Heart left ventricle (tissue), 16 donors: ENCODE measurements around the gene SORL1. TPM values are rescaled to one million over a fixed set of nuclear protein-coding genes. Genes with fewer than 3 reads are reported as not detected.
"Not testable (repeated sequence)": the region's sequence is repeated elsewhere in the genome, so short reads cannot be mapped to it uniquely, and the experiment has no call there.

Source experiments
- ATAC-seq, 4 donors: fragments of 200-7000 bp; cut with Tn5 transposase; one replicate each; pipeline ENCODE4 v1.9.1; 2020 to 2022; ENCODE audit warnings: moderate library complexity in 4 of 4, mild to moderate bottlenecking in 3 of 4, moderate number of reproducible peaks in 1 of 4
- DNase-seq, 5 donors: peaks; one replicate each; pipeline ENCODE4 v3.0.0-alpha.2; 2020
- H3K27ac ChIP-seq, 12 donors: fragments of 200-600 bp; sonication (generic) in 4 of 12; one replicate each; pipeline versions ENCODE4 v1.5.0 to v1.8.0; 2016 to 2022; ENCODE audit warnings: mild to moderate bottlenecking in 2 of 12
- H3K27me3 ChIP-seq, 9 donors: fragments of 200-600 bp; sonication (generic) in 2 of 9; one replicate each; pipeline versions ENCODE4 v1.5.1 to v1.8.0; 2016 to 2022; ENCODE audit warnings: mild to moderate bottlenecking in 3 of 9
- H3K36me3 ChIP-seq, 9 donors: fragments of 200-600 bp; sonication (generic) in 2 of 9; one replicate each; pipeline versions ENCODE4 v1.5.0 to v1.8.0; 2018 to 2022; ENCODE audit warnings: mild to moderate bottlenecking in 2 of 9
- H3K4me1 ChIP-seq, 12 donors: fragments of 200-600 bp; sonication (generic) in 4 of 12; one replicate each; pipeline versions ENCODE4 v1.5.0 to v1.8.0; 2016 to 2022; ENCODE audit warnings: mild to moderate bottlenecking in 3 of 12
- H3K4me3 ChIP-seq, 12 donors: fragments of 200-600 bp; sonication (generic) in 4 of 12; one replicate each; pipeline versions ENCODE4 v1.5.0 to v1.8.0; 2017 to 2022; ENCODE audit warnings: mild to moderate bottlenecking in 9 of 12, moderate library complexity in 4 of 12
- H3K9me3 ChIP-seq, 12 donors: fragments of 200-600 bp; sonication (generic) in 4 of 12; one replicate each; pipeline versions ENCODE4 v1.5.0 to v1.8.0; 2016 to 2022; ENCODE audit warnings: mild to moderate bottlenecking in 1 of 12
- CTCF ChIP-seq, 12 donors: fragments of 200-600 bp; sonication (generic) in 4 of 12; IDR thresholded peaks; one replicate each; pipeline versions ENCODE4 v1.5.0 to v1.8.0; 2018 to 2022; ENCODE audit warnings: antibody characterized with exemption in 12 of 12, mild to moderate bottlenecking in 5 of 12
- POLR2A ChIP-seq, 2 donors: fragments of 450-650 bp; IDR thresholded peaks; one replicate each; pipeline ENCODE4 v1.6.1; 2017; ENCODE audit warnings: antibody characterized with exemption in 2 of 2, mild to moderate bottlenecking in 2 of 2, moderate library complexity in 2 of 2
- WGBS, 4 donors: extraction: QIAGEN DNeasy Blood & Tissue Kit in 2 of 4; methylation state at CpG; one replicate each; pipeline versions ENCODE4 v1.1.5 to v1.1.7; 2013 to 2018; 5-methylcytosine and 5-hydroxymethylcytosine counted together
- intact Hi-C, 10 donors: fragments of 100-400 bp; cut with DNase I; formaldehyde crosslinking; loops; one replicate each; pipeline versions ENCODE4 v1.11.1 to v1.14.2; 2022
- polyA plus RNA-seq, 2 donors: library from polyadenylated mRNA; stranded (reverse); fragments of 200-250 nt; gene quantifications; one replicate each; pipeline ENCODE4 v1.2.3, GENCODE V29; 2013
- total RNA-seq, 9 donors: library from RNA; depleted of rRNA in 2 of 9; stranded (reverse); fragments of >200 nt in 2 of 9; fragmentation: NEBNext Ultra II Directional in 3 of 9; extraction: Animal tissue kit (Norgen Biotek cat#: 25700) in 3 of 9; gene quantifications; one replicate each; pipeline versions ENCODE4 v1.1.0 to v1.2.4, GENCODE V29; 2016 to 2023
- donor health status: ischemic (EF 13 %, LVEDD 7.1; RV severe dilation, severe dysfunction).
- donor health status: healthy with polysubstance abuse.
- donor health status: DM: no; HTN: yes; CAD: no.
- donor health status: DM: no; HTN: no; CAD: no.
- donor health status: ischemic (EF 25% LVEDD 6.9; RV normal size, moderate dysfunction).
- donor health status: ischemic (EF 25% LVEDD 5.7; RV mildly dilated, moderate dysfunction).
- donor health status: healthy.
- donor health status: DM: yes; HTN: yes; CAD: no.
- donor health status: ischemic (EF 35%, LVEDD 5.7; RV mildly dilated, moderate dysfunction).
- donor health status: nonischemic (EF 11% LVEDD 7.7; RV severe dilation, severe dysfunction).
- donor health status: DM: yes; HTN: yes; CAD: no.
- donor health status: PGD.
- donor health status: ischemic (EF 29% LVEDD 5.4; RV normal size, mild dysfunction).
- donor health status: nonischemic (EF 23%, LVEDD 6.1; RV moderate dilation, normal function).

SORL1 gene
- total and polyA plus RNA-seq, 11 donors: 0.72 to 20.5 (median 5.2) TPM

GRCh38 chr11:121503051-121503450, 50.9 kb downstream of the SORL1 start:
- Histone ChIP-seq H3K36me3 (peaks cover 0 to 2% (median 0%) of the 10 kb centered on the region in 9 donors), H3K27me3 (no peaks in the 10 kb centered on the region), H3K4me3 (no peak overlapping the region), H3K4me1 (peaks cover 0 to 5% (median 0%) of the 10 kb centered on the region in 12 donors), H3K27ac (peak overlapping the region in 1 of 12 donors; percentile 33), H3K9me3 (peaks cover 0 to 20% (median 10%) of the 10 kb centered on the region in 12 donors)
- DNase-seq (no peak), ATAC-seq (no peak)
- intact Hi-C loops: no loop called here
- TF ChIP-seq POLR2A (IDR thresholded peaks at IDR 0.05) (no peak), CTCF (IDR thresholded peaks at IDR 0.05) (no peak)
- WGBS, 4 donors: 78 to 92% (median 88%) methylated on average over 3 of the region's 3 CpGs

- H3K4me1 ChIP-seq, H3K27ac ChIP-seq, DNase-seq, intact Hi-C loops, H3K36me3 ChIP-seq, ATAC-seq, H3K27me3 ChIP-seq, H3K4me3 ChIP-seq: not testable (repeated sequence)
- H3K9me3 ChIP-seq: peaks cover 0 to 22% (median 10%) of the 10 kb centered on the region in 12 donors
- WGBS, 4 donors: 76 to 85% (median 81%) methylated on average over 1 of the region's 1 CpG
Observed at GRCh38 chr11:121506237-121506636, 54.1 kb downstream of the SORL1 start.

- DNase-seq: no peak
Observed at GRCh38 chr11:121508449-121508848, 56.3 kb downstream of the SORL1 start.

GRCh38 chr11:121510438-121510837, 58.3 kb downstream of the SORL1 start:
- DNase-seq: no peak
- no peak for ATAC-seq
- Histone ChIP-seq H3K4me3 (no peak overlapping the region), H3K36me3 (peaks cover 0 to 19% (median 0%) of the 10 kb centered on the region in 9 donors), H3K4me1 (no peaks in the 10 kb centered on the region), H3K27ac (no peak overlapping the region), H3K9me3 (peaks cover 0 to 22% (median 9%) of the 10 kb centered on the region in 12 donors), H3K27me3 (no peaks in the 10 kb centered on the region)
- intact Hi-C loops: no loop called here
- TF ChIP-seq POLR2A (IDR thresholded peaks at IDR 0.05) (no peak), CTCF (IDR thresholded peaks at IDR 0.05) (no peak)
- 80 to 90% (median 85%) methylated on average over 2 of the region's 2 CpGs for WGBS, 4 donors

More at GRCh38 chr11:121508449-121508848, 56.3 kb downstream of the SORL1 start:
- intact Hi-C loops: no loop called here
- H3K4me3 ChIP-seq: no peak overlapping the region
- H3K36me3 ChIP-seq: peaks cover 0 to 10% (median 0%) of the 10 kb centered on the region in 9 donors
- H3K4me1 ChIP-seq: peaks cover 0 to 2% (median 0%) of the 10 kb centered on the region in 12 donors
- TF ChIP-seq POLR2A (IDR thresholded peaks at IDR 0.05): no peak
- TF ChIP-seq CTCF (IDR thresholded peaks at IDR 0.05): no peak
- no peaks in the 10 kb centered on the region for H3K27me3 ChIP-seq
- no peak overlapping the region for H3K27ac ChIP-seq
- H3K9me3 ChIP-seq: peaks cover 0 to 22% (median 10%) of the 10 kb centered on the region in 12 donors
- no peak for ATAC-seq
